Activated T-helper 17 cell treated with anti-CD3 and anti-CD28 coated beads, Interleukin-2, amount 50 U/mL, for 72 hours (primary cell): Measurements from ENCODE around the gene ROGDI. TPM values are rescaled to one million over a fixed set of nuclear protein-coding genes. Genes with fewer than 3 reads are reported as not detected.

Experiments used
- ATAC-seq: fragments of 150-1000 bp; cut with Tn5 transposase; replicated peaks from 2 replicates; pipeline ENCODE4 v1.10.0; 2021; ENCODE audit warnings: mild to moderate bottlenecking, moderate library complexity
- H3K27ac Mint-ChIP-seq: one replicate; pipeline ENCODE4 v1.8.0; 2022; ENCODE audit warnings: mixed read lengths
- H3K27me3 Mint-ChIP-seq: one replicate; pipeline ENCODE4 v1.8.0; 2022; ENCODE audit warnings: mixed read lengths
- H3K36me3 Mint-ChIP-seq: one replicate; pipeline ENCODE4 v1.8.0; 2022; ENCODE audit warnings: low read depth, mild to moderate bottlenecking, mixed read lengths
- H3K4me1 Mint-ChIP-seq: one replicate; pipeline ENCODE4 v1.8.0; 2022; ENCODE audit warnings: mixed read lengths
- H3K4me3 Mint-ChIP-seq: one replicate; pipeline ENCODE4 v1.8.0; 2022; ENCODE audit warnings: mild to moderate bottlenecking, mixed read lengths
- H3K9me3 Mint-ChIP-seq: one replicate; pipeline ENCODE4 v1.8.0; 2022; ENCODE audit warnings: mixed read lengths
- total RNA-seq, 2 donors: library from RNA; stranded (reverse); gene quantifications; one replicate each; pipeline ENCODE4 v1.2.3, GENCODE V29; 2022

The ROGDI gene
- total RNA-seq, 2 donors from 2014 or later, result 8.0 to 8.8 TPM

DNA sequence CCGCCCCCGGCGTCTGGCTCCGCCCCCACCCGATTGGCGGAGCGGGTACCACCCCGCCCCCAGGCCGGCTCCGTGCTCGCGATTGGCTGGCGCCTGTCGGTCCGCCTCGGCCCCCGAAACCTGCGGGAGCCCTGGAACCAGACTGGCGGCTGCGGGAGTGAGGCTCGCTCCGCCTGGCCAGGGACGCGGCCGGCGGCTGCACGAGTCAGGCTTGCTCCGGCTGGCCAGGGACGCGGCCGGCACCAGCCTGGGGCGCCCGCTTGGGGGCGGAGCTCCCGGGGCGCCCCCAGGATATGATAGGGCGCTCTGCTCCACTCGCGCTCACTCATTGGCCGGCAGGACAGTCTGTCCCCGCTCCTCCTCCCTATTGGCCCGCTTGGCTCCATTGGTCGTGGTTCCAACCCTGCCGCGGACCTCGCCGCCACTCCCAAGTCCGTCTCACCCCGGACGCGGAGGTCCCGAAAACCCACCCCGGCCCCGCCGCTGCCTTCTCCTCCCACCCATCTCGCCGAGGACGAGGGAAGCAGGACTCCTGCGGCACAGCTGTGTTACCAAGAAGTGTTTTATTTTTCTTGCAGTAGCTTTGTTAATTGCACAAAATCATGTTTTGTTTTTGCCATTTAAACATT, 340 bp upstream of the ROGDI start:
- peak; percentile 96 for ATAC-seq
- Mint-ChIP-seq H3K27me3 (no peaks in the 10 kb centered on the region), H3K4me1 (no peaks in the 10 kb centered on the region), H3K27ac (peak overlapping the region; percentile 41), H3K4me3 (peak overlapping the region; percentile 81), H3K9me3 (no peaks in the 10 kb centered on the region), H3K36me3 (peaks cover 35% of the 10 kb centered on the region)

DNA sequence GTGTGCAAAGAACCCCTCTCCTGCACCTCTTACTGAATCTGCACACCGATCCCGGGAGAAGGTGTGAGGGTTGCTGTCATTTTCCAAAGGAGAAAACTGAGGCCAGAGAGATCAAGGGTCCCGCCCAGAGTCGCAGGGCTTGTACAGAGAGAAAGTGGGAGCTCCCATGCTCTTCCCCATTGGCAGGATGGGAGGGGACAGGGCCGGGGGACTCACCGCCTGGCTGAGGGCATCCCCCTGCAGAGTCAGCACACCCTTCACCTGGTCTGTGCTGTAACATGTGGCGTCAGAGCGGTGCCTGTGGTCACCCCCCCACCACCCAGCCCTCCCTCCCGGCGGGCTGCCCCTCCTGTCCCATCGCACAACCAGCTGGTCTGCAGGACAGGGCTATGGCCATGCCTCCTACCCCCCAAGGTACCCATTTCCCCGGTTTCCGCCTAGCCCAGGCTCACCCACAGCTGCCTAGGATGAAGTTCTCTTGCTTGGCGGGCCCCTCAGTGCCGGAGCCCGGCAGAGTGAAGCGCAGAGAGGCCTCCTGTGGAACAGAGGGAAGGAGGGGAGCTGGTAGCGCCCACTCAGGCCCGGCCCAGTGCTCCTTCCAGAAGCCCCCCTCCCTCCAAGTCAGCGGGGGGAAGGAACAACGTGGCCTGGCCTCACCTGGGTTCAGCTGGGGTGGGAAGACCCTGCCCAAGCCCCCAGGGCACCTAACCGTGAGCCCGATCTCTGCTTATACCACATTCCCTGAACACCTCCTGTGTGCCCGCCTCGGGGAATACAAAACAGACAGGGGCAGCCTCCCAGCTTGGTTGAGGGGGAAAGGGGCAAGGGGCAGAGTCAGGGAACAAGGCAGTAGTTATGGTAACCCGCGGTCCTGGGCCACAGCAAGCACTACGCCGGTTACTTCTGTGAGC, 1.1 kb downstream of the ROGDI start:
- Mint-ChIP-seq H3K4me3 (peak overlapping the region; percentile 81), H3K27ac (peak overlapping the region; percentile 54), H3K27me3 (no peaks in the 10 kb centered on the region), H3K4me1 (no peaks in the 10 kb centered on the region), H3K36me3 (peaks cover 23% of the 10 kb centered on the region), H3K9me3 (no peaks in the 10 kb centered on the region)
- ATAC-seq, result no peak

DNA sequence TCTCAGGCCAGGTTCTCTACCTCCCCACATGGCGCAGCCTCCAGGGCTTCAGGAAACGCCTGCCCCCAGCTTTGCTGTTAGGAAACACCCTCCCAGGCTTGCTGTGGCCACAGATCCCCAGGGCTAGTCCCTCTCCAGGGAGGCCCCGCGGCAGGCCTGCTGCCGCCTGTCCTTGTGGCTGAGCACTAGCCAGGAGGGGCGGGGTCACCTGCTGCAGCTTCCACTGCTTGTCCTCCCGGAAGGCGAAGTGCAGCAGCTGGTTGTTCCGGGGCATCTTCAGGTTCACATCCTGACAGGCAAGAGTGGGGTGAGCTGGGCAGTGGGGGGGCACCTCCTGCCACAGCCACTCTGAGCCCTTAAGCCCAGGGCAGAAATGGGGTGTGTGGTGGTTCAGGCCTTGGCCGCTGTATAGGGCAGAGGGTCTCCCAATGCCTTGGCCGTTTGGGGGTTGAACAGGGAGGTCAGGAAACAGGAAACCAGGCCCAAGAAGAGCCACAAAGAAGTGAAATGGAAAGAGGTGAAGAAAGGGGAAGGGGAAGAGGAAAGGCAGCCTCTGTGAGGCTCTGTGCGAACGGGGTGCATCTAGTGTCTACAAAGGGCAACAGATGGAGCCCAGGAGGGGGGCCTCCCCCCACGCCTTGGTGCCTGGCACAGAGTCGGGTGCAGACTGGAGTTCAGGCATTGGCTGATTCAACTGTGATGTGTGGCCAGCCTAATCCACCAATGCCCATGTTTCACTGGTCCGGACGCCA, 2.0 kb downstream of the ROGDI start:
- Mint-ChIP-seq H3K27me3 (no peaks in the 10 kb centered on the region), H3K9me3 (no peaks in the 10 kb centered on the region), H3K4me1 (no peaks in the 10 kb centered on the region), H3K4me3 (peak overlapping the region; percentile 39), H3K36me3 (peaks cover 16% of the 10 kb centered on the region), H3K27ac (no peak overlapping the region)
- no peak for ATAC-seq

DNA sequence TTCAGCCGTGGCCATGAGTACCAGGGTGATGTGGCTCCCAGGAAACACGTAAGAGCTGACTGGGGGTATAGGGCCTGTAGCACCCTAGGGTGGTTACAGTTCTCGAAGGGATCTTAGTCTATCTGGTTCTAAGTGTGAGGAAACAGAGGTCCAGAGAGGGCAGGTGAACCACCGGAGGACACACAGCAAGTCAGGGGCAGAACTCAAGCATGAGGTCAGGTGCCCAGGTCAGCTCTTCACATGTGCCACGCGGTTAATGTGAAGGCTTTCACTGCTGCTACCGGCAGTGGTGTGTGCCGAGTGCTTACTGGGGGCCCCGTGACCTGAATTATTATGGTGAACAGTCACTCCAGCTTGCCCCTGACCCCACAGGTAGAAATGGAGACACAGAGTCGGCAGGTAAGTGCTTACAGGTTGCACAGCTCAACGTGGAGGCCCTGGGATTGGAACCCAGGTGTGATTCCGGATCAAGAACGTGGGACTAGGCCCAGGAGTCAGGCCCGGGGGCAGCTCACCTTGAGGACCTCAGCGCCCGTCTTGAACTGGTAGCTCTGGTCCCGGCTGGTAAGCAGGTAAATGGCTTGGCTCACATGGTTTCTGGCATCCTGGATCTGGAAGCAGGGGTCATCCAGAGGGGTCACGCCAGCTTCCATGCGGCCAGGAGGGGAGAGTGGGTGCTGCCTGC, 3.1 kb downstream of the ROGDI start:
- Mint-ChIP-seq H3K4me3 (no peak overlapping the region), H3K9me3 (no peaks in the 10 kb centered on the region), H3K27ac (no peak overlapping the region), H3K36me3 (peaks cover 4% of the 10 kb centered on the region), H3K27me3 (no peaks in the 10 kb centered on the region), H3K4me1 (no peaks in the 10 kb centered on the region)
- ATAC-seq, result no peak

DNA sequence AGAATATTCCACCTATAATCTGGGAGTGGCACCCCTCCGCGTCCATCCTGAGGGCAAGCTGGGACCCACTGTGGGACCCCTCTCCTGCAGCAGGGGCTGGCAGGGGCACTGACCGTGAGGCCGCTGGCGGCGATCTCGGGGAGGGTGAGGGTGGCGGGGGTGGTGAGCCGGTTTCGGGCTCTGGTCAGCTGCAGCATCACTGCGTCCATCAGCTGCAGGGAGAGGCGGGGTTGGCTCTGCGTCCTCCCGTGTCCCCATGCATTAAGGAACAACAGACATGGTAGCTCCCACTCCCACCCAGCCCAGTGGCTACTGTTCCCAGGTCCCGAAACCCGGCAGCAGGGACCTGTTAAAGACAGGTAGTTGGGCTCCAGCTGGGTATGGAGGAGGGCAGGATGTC, 4.0 kb downstream of the ROGDI start:
- no peak for ATAC-seq
- Mint-ChIP-seq H3K36me3 (no peaks in the 10 kb centered on the region), H3K27me3 (no peaks in the 10 kb centered on the region), H3K4me3 (no peak overlapping the region), H3K9me3 (no peaks in the 10 kb centered on the region), H3K4me1 (no peaks in the 10 kb centered on the region), H3K27ac (no peak overlapping the region)

DNA sequence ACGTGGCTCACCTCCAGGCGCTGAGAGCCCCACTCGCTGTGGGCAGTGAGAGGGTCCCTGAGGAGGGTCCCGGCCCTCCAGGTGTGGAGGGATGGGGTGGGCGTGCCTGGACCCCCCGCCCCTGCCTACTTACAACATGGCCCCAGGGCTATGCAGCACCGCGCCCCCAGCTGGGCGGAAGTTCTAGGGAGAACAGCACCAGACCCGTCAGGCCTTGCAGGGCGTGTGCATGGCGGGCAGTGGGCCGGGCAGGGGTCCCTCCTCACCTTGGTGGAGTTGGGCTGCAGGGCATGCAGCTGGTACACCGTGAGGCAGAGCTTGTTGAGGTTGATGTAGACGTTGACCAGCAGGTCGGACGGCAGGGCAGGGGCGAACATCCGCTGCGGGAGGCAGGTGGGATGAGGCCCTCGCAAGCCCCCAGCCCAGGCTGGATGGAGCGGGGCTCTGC, 4.6 kb downstream of the ROGDI start:
- Mint-ChIP-seq H3K4me3 (no peak overlapping the region), H3K36me3 (no peaks in the 10 kb centered on the region), H3K27ac (no peak overlapping the region), H3K9me3 (no peaks in the 10 kb centered on the region), H3K27me3 (no peaks in the 10 kb centered on the region), H3K4me1 (no peaks in the 10 kb centered on the region)
- ATAC-seq, result no peak

DNA sequence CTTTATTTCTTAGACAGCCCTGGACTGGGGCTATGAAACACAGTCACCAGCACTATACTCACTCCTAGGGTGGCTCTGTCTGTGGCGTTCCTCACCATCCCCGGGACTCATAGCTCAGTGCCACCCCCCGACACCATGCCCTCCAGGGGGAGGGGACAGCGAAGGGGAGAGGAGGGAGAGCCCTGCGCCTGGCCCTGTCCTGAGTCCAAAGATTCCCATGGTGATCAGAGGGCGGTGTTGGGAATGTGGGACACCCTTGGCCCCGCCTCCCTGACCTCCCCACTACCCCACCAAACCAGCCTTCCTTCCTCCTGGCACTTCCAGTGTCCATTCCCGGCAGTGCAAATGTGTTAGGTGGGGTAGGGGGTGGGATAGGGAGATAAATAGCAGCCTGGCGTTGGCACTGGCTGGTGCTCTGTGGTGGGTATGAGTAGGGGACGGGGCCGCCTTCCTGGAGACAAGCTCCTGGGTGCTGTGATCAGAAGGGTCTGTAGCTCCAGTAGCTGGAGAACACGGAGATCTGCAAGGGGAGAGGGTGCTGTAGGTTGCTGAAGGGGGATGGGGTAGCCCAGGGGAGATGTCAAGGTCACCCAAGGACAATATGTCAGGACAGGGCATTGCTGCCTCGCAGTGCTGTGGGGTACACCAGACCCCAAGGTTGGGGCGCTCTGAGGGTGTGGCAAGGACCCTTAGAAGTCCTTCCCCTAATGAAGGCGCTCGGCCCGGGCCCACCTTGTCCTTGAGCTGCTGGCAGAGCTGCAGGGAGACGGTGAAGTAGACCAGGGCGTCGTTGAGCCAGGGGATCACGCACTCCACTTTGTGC, 5.2 kb downstream of the ROGDI start:
- no peaks in the 10 kb centered on the region for H3K27me3 Mint-ChIP-seq
- no peaks in the 10 kb centered on the region for H3K4me1 Mint-ChIP-seq
- H3K4me3 Mint-ChIP-seq, result no peak overlapping the region
- H3K9me3 Mint-ChIP-seq, result no peaks in the 10 kb centered on the region
- ATAC-seq, result no peak
- H3K27ac Mint-ChIP-seq, result no peak overlapping the region
- no peaks in the 10 kb centered on the region for H3K36me3 Mint-ChIP-seq

DNA sequence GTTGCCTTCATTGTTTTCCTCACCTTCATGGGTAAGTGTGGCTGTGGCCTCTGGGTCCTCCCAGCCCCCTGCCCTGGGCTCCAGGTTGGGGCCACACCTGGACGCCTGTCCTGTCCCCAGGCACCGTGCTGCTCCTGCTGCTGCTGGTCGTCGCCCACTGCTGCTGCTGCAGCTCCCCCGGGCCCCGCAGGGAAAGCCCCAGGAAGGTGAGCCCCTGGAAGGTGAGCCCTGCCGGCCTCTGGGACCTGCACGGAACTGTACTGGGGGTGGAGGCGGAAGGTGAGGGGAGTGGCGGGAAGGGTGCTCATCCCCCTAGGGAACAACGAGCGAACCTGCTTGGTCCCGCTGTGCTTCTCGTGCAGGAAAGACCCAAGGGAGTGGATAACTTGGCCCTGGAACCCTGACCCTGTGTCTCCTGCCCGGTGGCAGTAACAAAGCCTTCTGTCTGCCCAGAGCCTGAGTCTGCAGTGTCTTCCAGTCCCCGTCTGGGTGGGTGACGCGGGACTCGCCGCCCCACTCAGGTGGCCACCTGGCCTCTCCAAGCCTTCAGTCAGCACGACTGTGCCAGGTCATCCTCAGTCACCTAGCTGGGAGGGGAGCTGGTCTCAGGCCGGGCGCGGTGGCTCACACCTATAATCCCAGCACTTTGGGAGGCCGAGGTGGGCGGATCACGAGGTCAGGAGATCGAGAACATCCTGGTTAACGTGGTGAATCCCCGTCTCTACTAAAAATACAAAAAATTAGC, 6.4 kb downstream of the ROGDI start:
- H3K4me3 Mint-ChIP-seq, result no peak overlapping the region
- no peaks in the 10 kb centered on the region for H3K4me1 Mint-ChIP-seq
- no peaks in the 10 kb centered on the region for H3K27me3 Mint-ChIP-seq
- no peaks in the 10 kb centered on the region for H3K36me3 Mint-ChIP-seq
- no peak overlapping the region for H3K27ac Mint-ChIP-seq
- no peak for ATAC-seq
- H3K9me3 Mint-ChIP-seq, result no peaks in the 10 kb centered on the region

DNA sequence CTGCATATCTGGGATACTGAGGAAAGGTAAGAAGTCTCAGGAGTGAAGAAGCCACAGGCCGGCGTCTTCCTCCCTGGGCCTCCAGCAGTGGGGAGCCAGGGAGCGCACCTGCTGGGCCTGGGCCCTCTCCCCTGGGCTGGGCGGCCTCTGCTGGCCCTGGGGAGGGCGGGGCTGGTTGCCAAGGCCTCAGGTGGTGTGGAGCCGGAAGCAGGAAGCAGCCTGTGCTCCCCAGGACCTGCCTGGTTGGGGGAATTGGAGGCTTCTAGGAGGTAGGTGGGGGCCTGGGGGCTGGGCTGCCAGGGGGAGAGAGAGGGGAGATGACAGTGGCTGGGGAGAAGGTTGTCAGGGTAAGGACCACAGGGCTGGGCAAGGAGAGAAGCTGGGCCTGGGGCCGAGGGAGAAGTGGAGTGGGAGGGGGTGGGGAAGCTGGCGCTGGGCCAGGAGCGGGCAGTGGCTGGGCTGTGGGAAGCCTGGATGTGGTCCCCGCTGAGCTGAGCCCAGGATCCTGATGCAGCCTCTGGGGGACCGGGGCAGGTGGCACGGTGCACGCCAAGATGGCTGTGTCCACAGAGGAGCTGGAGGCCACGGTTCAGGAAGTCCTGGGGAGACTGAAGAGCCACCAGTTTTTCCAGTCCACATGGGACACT, 7.1 kb downstream of the ROGDI start, which contains the start of gene SMIM22:
Gene SMIM22, plus strand, starts transcription at position 189 of the 647 bp plus-strand sequence. Its CDS starts 366 bp downstream, at position 555.
- H3K4me1 Mint-ChIP-seq, result no peaks in the 10 kb centered on the region
- no peak for ATAC-seq
- no peaks in the 10 kb centered on the region for H3K9me3 Mint-ChIP-seq
- H3K36me3 Mint-ChIP-seq, result no peaks in the 10 kb centered on the region
- H3K27me3 Mint-ChIP-seq, result no peaks in the 10 kb centered on the region
- no peak within 1 kb of the TSS for H3K27ac Mint-ChIP-seq
- H3K4me3 Mint-ChIP-seq, result no peak within 1 kb of the TSS

DNA sequence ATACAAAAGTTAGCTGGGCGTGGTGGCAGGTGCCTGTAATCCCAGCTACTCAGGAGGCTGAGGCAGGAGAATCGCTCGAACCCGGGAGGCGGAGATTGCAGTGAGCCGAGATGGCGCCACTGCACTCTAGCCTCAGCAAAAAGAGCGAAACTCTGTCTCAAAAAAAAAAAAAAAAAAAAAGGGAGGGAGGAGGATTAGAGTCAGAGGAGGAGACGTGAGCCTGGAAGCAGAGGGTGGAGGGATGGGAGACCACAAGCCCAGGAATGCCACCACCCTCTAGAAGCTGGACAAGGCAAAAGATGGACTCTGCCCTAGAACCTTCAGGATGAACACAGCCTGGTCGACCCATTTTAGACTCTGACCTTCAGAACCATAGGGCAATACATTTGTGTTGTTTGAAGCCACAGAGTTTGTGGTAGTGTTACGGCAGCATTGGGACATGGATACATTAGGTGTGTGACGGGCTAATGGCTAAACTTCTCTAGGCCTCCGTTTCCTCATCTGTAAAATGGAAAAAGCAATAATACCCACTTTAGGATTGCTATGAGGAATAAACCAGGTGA, 9.4 kb downstream of the ROGDI start:
- no peak for ATAC-seq
- Mint-ChIP-seq H3K27ac (no peak overlapping the region), H3K27me3 (no peaks in the 10 kb centered on the region), H3K36me3 (no peaks in the 10 kb centered on the region), H3K4me3 (no peak overlapping the region), H3K4me1 (no peaks in the 10 kb centered on the region), H3K9me3 (no peaks in the 10 kb centered on the region)

DNA sequence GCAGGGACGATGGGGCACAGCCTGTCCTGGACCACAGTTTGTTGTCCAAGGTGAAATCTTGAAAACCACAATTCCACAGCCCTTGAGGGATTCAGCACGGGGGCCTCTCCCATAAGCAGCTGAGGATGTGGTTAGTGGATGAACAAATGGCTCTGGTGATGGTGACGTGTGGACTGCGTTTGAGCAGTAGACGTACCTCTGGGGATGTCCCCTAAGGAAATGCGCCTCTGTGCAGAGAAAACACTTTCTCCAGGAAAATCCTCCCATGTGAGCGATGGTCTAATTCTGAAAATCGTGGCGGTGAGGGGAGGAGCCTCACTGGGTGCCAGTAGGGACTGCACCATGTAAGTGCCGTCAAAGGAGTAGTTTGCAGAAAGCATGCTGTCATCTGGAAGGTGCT, 11.6 kb downstream of the ROGDI start:
- Mint-ChIP-seq H3K4me1 (no peaks in the 10 kb centered on the region), H3K9me3 (no peaks in the 10 kb centered on the region), H3K4me3 (no peak overlapping the region), H3K27me3 (no peaks in the 10 kb centered on the region), H3K27ac (no peak overlapping the region), H3K36me3 (no peaks in the 10 kb centered on the region)
- peak; percentile 83 for ATAC-seq

DNA sequence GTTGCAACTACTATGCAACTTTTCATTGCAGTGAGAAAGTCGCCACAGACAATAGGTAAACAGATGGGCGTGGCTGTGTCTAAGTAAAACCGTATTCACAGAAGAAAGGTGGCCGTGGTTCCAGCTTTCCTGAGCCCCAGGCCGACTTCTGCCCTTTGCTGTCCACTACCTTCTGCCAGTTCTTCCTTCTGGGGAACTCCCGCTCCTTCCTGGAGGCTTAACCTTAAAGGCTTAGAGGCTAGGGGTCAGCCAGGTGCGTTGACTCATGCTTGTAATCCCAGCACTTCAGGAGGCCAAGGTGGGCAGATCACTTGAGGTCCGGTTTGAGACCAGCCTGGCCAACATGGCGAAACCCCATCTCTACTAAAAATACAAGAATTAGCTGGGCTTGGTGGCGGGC, 12.2 kb downstream of the ROGDI start:
- Mint-ChIP-seq H3K36me3 (no peaks in the 10 kb centered on the region), H3K9me3 (no peaks in the 10 kb centered on the region), H3K4me1 (no peaks in the 10 kb centered on the region), H3K27me3 (no peaks in the 10 kb centered on the region), H3K4me3 (no peak overlapping the region), H3K27ac (no peak overlapping the region)
- no peak for ATAC-seq
